Measurements from ENCODE around the gene GLOD4.

DNA sequence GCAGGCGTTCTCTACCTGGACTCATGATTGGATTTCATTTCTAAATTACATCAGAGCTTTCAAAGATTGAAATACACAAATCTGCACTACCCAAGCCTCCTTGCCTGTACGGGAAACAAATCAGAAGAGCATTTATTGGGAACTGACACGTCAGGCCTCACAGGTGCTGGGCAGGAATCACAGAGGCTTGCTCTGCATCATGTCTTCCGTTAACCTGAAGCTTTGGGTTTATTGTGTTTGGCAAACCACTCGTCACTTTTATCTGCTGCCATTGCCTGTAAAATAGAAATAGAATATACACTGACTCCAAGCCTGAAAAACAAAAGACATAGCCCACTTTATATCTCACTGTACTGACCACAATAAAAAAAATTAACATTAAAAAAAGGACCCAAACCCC lies 22.1 kb downstream of the GLOD4 start:
- TF ChIP-seq, protein P1, sequence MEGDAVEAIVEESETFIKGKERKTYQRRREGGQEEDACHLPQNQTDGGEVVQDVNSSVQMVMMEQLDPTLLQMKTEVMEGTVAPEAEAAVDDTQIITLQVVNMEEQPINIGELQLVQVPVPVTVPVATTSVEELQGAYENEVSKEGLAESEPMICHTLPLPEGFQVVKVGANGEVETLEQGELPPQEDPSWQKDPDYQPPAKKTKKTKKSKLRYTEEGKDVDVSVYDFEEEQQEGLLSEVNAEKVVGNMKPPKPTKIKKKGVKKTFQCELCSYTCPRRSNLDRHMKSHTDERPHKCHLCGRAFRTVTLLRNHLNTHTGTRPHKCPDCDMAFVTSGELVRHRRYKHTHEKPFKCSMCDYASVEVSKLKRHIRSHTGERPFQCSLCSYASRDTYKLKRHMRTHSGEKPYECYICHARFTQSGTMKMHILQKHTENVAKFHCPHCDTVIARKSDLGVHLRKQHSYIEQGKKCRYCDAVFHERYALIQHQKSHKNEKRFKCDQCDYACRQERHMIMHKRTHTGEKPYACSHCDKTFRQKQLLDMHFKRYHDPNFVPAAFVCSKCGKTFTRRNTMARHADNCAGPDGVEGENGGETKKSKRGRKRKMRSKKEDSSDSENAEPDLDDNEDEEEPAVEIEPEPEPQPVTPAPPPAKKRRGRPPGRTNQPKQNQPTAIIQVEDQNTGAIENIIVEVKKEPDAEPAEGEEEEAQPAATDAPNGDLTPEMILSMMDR (IDR thresholded peaks at IDR 0.05; ENCODE audit: borderline replicate concordance, extremely low read depth, low read length, poor library complexity, severe bottlenecking), result no peak
- no peak for TF ChIP-seq EZH2 (IDR thresholded peaks at IDR 0.05; ENCODE audit: borderline replicate concordance, low read depth, low read length, severe bottlenecking)

Data from DND-41 (cell line).